SK-N-SH treated with all-trans-retinoic acid at 6 μM for 48 hours (cell line): ENCODE results near the gene HIVEP2.

Source experiments
- ATAC-seq: fragments of 200-7000 bp; cut with Tn5 transposase; 3 replicates; pipeline ENCODE4 v1.9.1; 2020; ENCODE audit warnings: mild to moderate bottlenecking, moderate library complexity
- ARNTL ChIP-seq: fragments of 450-650 bp; formaldehyde crosslinking; IDR thresholded peaks from 2 replicates; pipeline ENCODE4 v1.5.0; 2020; ENCODE audit warnings: low read depth, mild to moderate bottlenecking, moderate library complexity, borderline replicate concordance
- BACH2 ChIP-seq: fragments of 250-450 bp; sonication (Bioruptor Pico); IDR thresholded peaks from 2 replicates; pipeline ENCODE4 v1.9.0; 2021; ENCODE audit warnings: mild to moderate bottlenecking, borderline replicate concordance
- CSDC2 ChIP-seq: fragments of 250-450 bp; sonication (Bioruptor Pico); IDR thresholded peaks from 2 replicates; pipeline ENCODE4 v1.5.0; 2020; ENCODE audit warnings: mild to moderate bottlenecking, moderate library complexity
- ESRRG ChIP-seq: fragments of 250-450 bp; sonication (Bioruptor Pico); IDR thresholded peaks from 2 replicates; pipeline ENCODE4 v1.6.1; 2021; ENCODE audit warnings: mild to moderate bottlenecking
- GLIS3 ChIP-seq: fragments of 250-450 bp; sonication (Bioruptor Pico); IDR thresholded peaks from 2 replicates; pipeline ENCODE4 v1.5.0; 2020; ENCODE audit warnings: mild to moderate bottlenecking, moderate library complexity
- ISL1 ChIP-seq: fragments of 250-450 bp; sonication (Bioruptor Pico); IDR thresholded peaks from 2 replicates; pipeline ENCODE4 v2.1.2; 2022; ENCODE audit warnings: mild to moderate bottlenecking, moderate library complexity
- OSR1 ChIP-seq: fragments of 250-450 bp; sonication (Bioruptor Pico); IDR thresholded peaks from 2 replicates; pipeline ENCODE4 v1.8.0; 2022; ENCODE audit warnings: moderate library complexity, mild to moderate bottlenecking, inconsistent platforms
- PPARA ChIP-seq: fragments of 250-450 bp; sonication (Bioruptor Pico); IDR thresholded peaks from 2 replicates; pipeline ENCODE4 v1.5.0; 2020; ENCODE audit warnings: mild to moderate bottlenecking, borderline replicate concordance
- RARB ChIP-seq: fragments of 250-450 bp; sonication (Bioruptor Pico); IDR thresholded peaks from 2 replicates; pipeline ENCODE4 v1.8.0; 2021; ENCODE audit warnings: mild to moderate bottlenecking, moderate library complexity
- SNAI2 ChIP-seq: fragments of 250-450 bp; sonication (Bioruptor Pico); IDR thresholded peaks from 2 replicates; pipeline ENCODE4 v1.5.0; 2020; ENCODE audit warnings: mild to moderate bottlenecking, moderate library complexity
- TCF4 ChIP-seq: fragments of 250-450 bp; sonication (Bioruptor Pico); IDR thresholded peaks from 2 replicates; pipeline ENCODE4 v1.8.0; 2021; ENCODE audit warnings: mild to moderate bottlenecking, moderate library complexity, borderline replicate concordance
- TOX ChIP-seq: fragments of 250-450 bp; sonication (Bioruptor Pico); IDR thresholded peaks from 2 replicates; pipeline ENCODE4 v1.8.0; 2021; ENCODE audit warnings: mild to moderate bottlenecking, moderate library complexity, borderline replicate concordance
- ZC3H10 ChIP-seq: fragments of 250-450 bp; sonication (Bioruptor Pico); IDR thresholded peaks from 2 replicates; pipeline ENCODE4 v1.5.1; 2021; ENCODE audit warnings: mild to moderate bottlenecking, moderate library complexity
- ZFP3 ChIP-seq: fragments of 250-450 bp; sonication (Bioruptor Pico); IDR thresholded peaks from 2 replicates; pipeline ENCODE4 v1.5.0; 2020; ENCODE audit warnings: mild to moderate bottlenecking, moderate library complexity
- ZFP30 ChIP-seq: fragments of 450-650 bp; formaldehyde crosslinking; IDR thresholded peaks from 2 replicates; pipeline ENCODE4 v1.5.0; 2022; ENCODE audit warnings: mild to moderate bottlenecking, moderate library complexity
- ZNF565 ChIP-seq: fragments of 450-650 bp; formaldehyde crosslinking; conservative IDR thresholded peaks from 2 replicates; pipeline ENCODE4 v1.5.0; 2020; ENCODE audit warnings: low read depth, mild to moderate bottlenecking, moderate library complexity
- ZNF8 ChIP-seq: fragments of 450-650 bp; formaldehyde crosslinking; IDR thresholded peaks from 2 replicates; pipeline ENCODE4 v1.5.0; 2020; ENCODE audit warnings: mild to moderate bottlenecking, moderate library complexity
- TF ChIP-seq, protein P1 (sequence below): fragments of 250-450 bp; sonication (Bioruptor Pico); IDR thresholded peaks from 2 replicates; pipeline ENCODE4 v1.5.0; 2020; ENCODE audit warnings: mild to moderate bottlenecking, moderate library complexity
- TF ChIP-seq, protein P2 (sequence below): fragments of 250-450 bp; sonication (Bioruptor Pico); IDR thresholded peaks from 2 replicates; pipeline ENCODE4 v1.8.0; 2021; ENCODE audit warnings: low read depth, mild to moderate bottlenecking, moderate library complexity, borderline replicate concordance
- TF ChIP-seq, protein P3 (sequence below): fragments of 250-450 bp; sonication (Bioruptor Pico); IDR thresholded peaks from 2 replicates; pipeline ENCODE4 v1.5.1; 2020; ENCODE audit warnings: low read depth, mild to moderate bottlenecking, moderate library complexity
- TF ChIP-seq, protein P4 (sequence below): fragments of 250-450 bp; sonication (Bioruptor Pico); IDR thresholded peaks from 2 replicates; pipeline ENCODE4 v1.8.0; 2020; ENCODE audit warnings: mild to moderate bottlenecking, moderate library complexity, borderline replicate concordance
- TF ChIP-seq, protein P5 (sequence below): fragments of 250-450 bp; sonication (Bioruptor Pico); IDR thresholded peaks from 2 replicates; pipeline ENCODE4 v1.5.1; 2021; ENCODE audit warnings: mild to moderate bottlenecking, moderate library complexity

The HIVEP2 gene

DNA sequence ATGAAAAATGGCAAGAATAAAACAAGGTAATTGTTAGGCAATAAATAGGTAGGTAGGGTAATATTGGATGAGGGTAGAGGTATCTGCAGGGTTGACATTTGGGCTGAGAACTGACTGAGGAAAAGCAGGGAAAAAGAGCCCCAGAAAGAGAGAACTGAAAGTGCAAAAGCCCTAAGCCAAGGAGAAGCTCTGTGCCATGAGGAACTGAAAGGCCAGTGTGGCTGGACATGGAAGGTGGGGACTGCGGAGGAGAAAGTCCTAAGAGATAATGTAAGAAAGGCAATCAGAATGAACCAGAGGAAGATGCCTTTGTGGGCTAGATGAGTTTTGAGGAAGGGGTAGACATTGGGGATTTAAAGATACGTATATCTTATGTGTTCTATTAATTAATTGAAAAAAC is 9.9 kb upstream of the HIVEP2 start:
- ATAC-seq = no peak
- TF ChIP-seq CSDC2 (CRISPR knock-in tag) = no peak
- TF ChIP-seq, protein P1, sequence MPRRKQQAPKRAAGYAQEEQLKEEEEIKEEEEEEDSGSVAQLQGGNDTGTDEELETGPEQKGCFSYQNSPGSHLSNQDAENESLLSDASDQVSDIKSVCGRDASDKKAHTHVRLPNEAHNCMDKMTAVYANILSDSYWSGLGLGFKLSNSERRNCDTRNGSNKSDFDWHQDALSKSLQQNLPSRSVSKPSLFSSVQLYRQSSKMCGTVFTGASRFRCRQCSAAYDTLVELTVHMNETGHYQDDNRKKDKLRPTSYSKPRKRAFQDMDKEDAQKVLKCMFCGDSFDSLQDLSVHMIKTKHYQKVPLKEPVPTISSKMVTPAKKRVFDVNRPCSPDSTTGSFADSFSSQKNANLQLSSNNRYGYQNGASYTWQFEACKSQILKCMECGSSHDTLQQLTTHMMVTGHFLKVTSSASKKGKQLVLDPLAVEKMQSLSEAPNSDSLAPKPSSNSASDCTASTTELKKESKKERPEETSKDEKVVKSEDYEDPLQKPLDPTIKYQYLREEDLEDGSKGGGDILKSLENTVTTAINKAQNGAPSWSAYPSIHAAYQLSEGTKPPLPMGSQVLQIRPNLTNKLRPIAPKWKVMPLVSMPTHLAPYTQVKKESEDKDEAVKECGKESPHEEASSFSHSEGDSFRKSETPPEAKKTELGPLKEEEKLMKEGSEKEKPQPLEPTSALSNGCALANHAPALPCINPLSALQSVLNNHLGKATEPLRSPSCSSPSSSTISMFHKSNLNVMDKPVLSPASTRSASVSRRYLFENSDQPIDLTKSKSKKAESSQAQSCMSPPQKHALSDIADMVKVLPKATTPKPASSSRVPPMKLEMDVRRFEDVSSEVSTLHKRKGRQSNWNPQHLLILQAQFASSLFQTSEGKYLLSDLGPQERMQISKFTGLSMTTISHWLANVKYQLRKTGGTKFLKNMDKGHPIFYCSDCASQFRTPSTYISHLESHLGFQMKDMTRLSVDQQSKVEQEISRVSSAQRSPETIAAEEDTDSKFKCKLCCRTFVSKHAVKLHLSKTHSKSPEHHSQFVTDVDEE (CRISPR knock-in tag) = no peak
- TF ChIP-seq, protein P2, sequence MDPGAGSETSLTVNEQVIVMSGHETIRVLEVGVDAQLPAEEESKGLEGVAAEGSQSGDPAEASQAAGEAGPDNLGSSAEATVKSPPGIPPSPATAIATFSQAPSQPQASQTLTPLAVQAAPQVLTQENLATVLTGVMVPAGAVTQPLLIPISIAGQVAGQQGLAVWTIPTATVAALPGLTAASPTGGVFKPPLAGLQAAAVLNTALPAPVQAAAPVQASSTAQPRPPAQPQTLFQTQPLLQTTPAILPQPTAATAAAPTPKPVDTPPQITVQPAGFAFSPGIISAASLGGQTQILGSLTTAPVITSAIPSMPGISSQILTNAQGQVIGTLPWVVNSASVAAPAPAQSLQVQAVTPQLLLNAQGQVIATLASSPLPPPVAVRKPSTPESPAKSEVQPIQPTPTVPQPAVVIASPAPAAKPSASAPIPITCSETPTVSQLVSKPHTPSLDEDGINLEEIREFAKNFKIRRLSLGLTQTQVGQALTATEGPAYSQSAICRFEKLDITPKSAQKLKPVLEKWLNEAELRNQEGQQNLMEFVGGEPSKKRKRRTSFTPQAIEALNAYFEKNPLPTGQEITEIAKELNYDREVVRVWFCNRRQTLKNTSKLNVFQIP = no peak
- TF ChIP-seq ESRRG (CRISPR knock-in tag) = no peak
- TF ChIP-seq GLIS3 (CRISPR knock-in tag) = no peak
- no peak for TF ChIP-seq TOX (CRISPR knock-in tag)
- TF ChIP-seq ISL1 (CRISPR knock-in tag) = no peak
- no peak for TF ChIP-seq ZNF565 (CRISPR knock-in tag)
- TF ChIP-seq OSR1 = no peak
- no peak for TF ChIP-seq ARNTL
- TF ChIP-seq ZFP3 (CRISPR knock-in tag) = no peak

DNA sequence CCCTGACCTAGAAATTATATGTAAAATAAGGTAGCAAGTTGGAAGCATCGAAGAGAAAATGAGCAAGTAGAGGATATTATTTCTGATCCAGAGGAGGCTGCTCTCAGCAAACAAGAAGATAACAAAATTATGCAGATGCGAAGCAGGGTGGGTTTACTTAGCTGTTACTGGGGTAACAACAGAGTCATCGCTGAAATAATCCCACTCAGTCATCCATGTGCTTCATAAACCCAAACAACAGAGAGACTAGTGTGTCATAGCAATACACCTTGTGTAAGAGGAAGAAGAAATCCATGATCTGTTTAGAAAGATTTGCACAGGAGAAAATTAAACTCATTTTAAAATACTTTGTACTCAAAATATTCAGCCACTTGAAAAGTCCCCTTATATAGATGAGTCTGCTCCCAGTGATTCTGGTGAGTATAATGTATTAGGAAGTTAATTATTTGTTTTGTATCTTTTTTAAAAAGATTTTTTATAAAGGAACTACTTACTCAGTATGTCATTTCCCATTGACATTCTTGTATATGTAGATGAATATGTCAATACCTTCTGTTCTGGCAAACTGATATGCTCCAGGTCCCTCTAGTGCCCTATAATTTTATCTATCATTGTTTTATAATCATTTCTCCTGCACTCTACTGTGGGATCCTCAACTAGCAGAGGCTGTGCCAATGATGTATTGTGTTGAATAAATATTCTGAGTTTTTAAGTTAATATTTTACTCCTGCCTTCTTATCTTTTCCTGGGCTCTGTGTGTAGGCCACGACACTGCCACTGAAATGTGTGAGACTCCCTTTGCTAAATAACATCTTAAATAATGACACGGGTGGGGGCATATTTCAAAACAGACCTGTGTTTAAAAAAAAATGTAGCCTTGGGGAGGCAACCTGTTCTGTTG is 8.6 kb upstream of the HIVEP2 start:
- TF ChIP-seq PPARA (no peak), ZNF8 (CRISPR knock-in tag) (no peak), CSDC2 (CRISPR knock-in tag) (no peak), OSR1 (no peak), SNAI2 (CRISPR knock-in tag) (no peak), BACH2 (CRISPR knock-in tag) (no peak), ZC3H10 (CRISPR knock-in tag) (no peak)
- TF ChIP-seq, protein P3, sequence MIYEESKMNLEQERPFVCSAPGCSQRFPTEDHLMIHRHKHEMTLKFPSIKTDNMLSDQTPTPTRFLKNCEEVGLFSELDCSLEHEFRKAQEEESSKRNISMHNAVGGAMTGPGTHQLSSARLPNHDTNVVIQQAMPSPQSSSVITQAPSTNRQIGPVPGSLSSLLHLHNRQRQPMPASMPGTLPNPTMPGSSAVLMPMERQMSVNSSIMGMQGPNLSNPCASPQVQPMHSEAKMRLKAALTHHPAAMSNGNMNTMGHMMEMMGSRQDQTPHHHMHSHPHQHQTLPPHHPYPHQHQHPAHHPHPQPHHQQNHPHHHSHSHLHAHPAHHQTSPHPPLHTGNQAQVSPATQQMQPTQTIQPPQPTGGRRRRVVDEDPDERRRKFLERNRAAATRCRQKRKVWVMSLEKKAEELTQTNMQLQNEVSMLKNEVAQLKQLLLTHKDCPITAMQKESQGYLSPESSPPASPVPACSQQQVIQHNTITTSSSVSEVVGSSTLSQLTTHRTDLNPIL (CRISPR knock-in tag) = no peak
- TF ChIP-seq, protein P4, sequence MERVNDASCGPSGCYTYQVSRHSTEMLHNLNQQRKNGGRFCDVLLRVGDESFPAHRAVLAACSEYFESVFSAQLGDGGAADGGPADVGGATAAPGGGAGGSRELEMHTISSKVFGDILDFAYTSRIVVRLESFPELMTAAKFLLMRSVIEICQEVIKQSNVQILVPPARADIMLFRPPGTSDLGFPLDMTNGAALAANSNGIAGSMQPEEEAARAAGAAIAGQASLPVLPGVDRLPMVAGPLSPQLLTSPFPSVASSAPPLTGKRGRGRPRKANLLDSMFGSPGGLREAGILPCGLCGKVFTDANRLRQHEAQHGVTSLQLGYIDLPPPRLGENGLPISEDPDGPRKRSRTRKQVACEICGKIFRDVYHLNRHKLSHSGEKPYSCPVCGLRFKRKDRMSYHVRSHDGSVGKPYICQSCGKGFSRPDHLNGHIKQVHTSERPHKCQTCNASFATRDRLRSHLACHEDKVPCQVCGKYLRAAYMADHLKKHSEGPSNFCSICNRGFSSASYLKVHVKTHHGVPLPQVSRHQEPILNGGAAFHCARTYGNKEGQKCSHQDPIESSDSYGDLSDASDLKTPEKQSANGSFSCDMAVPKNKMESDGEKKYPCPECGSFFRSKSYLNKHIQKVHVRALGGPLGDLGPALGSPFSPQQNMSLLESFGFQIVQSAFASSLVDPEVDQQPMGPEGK = no peak
- TF ChIP-seq, protein P5, sequence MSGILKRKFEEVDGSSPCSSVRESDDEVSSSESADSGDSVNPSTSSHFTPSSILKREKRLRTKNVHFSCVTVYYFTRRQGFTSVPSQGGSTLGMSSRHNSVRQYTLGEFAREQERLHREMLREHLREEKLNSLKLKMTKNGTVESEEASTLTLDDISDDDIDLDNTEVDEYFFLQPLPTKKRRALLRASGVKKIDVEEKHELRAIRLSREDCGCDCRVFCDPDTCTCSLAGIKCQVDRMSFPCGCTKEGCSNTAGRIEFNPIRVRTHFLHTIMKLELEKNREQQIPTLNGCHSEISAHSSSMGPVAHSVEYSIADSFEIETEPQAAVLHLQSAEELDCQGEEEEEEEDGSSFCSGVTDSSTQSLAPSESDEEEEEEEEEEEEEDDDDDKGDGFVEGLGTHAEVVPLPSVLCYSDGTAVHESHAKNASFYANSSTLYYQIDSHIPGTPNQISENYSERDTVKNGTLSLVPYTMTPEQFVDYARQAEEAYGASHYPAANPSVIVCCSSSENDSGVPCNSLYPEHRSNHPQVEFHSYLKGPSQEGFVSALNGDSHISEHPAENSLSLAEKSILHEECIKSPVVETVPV (CRISPR knock-in tag) = no peak
- ATAC-seq = no peak

DNA sequence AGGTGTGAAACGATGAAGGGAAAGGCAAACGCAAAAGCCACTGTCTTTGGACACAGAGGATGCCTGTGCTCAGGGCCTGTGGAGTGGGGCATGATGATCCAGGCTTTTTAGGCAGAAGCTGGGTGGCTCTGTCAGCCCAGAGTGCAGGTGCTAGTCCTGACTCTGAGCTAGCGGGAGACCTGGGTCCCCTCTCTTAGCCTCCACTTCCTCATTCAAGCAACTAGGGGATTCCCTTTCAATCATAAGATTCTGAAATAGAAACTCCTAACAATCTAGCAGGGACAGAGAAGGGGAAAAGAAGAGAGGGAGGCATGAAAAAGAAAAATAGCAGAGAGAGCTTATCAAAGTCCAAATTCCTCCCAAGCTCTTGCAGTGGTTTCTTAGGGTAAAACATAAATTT is 7.6 kb upstream of the HIVEP2 start:
- no peak for ATAC-seq
- TF ChIP-seq BACH2 (CRISPR knock-in tag) = no peak
- no peak for TF ChIP-seq ZFP30 (CRISPR knock-in tag)
- TF ChIP-seq ZNF565 (CRISPR knock-in tag) = no peak
- no peak for TF ChIP-seq GLIS3 (CRISPR knock-in tag)
- no peak for TF ChIP-seq ZNF8 (CRISPR knock-in tag)
- no peak for TF ChIP-seq ISL1 (CRISPR knock-in tag)
- TF ChIP-seq, protein P5 (CRISPR knock-in tag) = no peak
- no peak for TF ChIP-seq PPARA
- TF ChIP-seq, protein P2 = no peak
- no peak for TF ChIP-seq ESRRG (CRISPR knock-in tag)
- TF ChIP-seq TCF4 (CRISPR knock-in tag) = no peak
- TF ChIP-seq RARB (CRISPR knock-in tag) = no peak
- TF ChIP-seq, protein P3 (CRISPR knock-in tag) = no peak
